ENCODE measurements around the gene DIP2C. TPM values are rescaled to one million over a fixed set of nuclear protein-coding genes. Genes with fewer than 3 reads are reported as not detected.

The DIP2C gene
- total RNA-seq, 2 experiments from 2014 or later = 0.85 to 0.95 TPM

GRCh38 chr10:320771-321170, 368.7 kb downstream of the DIP2C start:
- no peaks in the 10 kb centered on the region for H3K36me3 Mint-ChIP-seq (ENCODE audit: low read depth)
- intact Hi-C loops (cut with micrococcal nuclease) = no loop called here
- CTCF ChIA-PET = no interaction called here
- TF ChIP-seq CTCF (IDR thresholded peaks at IDR 0.05) = no peak
- H3K27ac Mint-ChIP-seq = no peak overlapping the region
- peaks cover 28% of the 10 kb centered on the region for H3K4me1 Mint-ChIP-seq (ENCODE audit: low read depth)
- POLR2A ChIA-PET = no interaction called here
- no peaks in the 10 kb centered on the region for H3K27me3 Mint-ChIP-seq
- no peak overlapping the region for H3K4me3 Mint-ChIP-seq
- no peaks in the 10 kb centered on the region for H3K9me3 Mint-ChIP-seq
- ATAC-seq = no peak
- no peak for DNase-seq

- Mint-ChIP-seq H3K27ac (peak overlapping the region; percentile 75), H3K4me3 (no peak overlapping the region), H3K9me3 (no peaks in the 10 kb centered on the region), H3K4me1 (ENCODE audit: low read depth) (peaks cover 26% of the 10 kb centered on the region), H3K36me3 (ENCODE audit: low read depth) (no peaks in the 10 kb centered on the region), H3K27me3 (no peaks in the 10 kb centered on the region)
- no peak for TF ChIP-seq CTCF (IDR thresholded peaks at IDR 0.05)
- intact Hi-C loops (cut with micrococcal nuclease) = no loop called here
- POLR2A ChIA-PET = interaction anchor here (0.8 kb wide), 1 partner anchor 9 kb away, joined by 3 read pairs; no protein-coding TSS in a partner anchor
- CTCF ChIA-PET = interaction anchor here (1.1 kb wide), 1 partner anchor 11 kb away, joined by 3 read pairs; no protein-coding TSS in a partner anchor
- no peak for DNase-seq
- no peak for ATAC-seq
Measured at GRCh38 chr10:317926-318325, 371.5 kb downstream of the DIP2C start.

- intact Hi-C loops (cut with micrococcal nuclease) = no loop called here
- peak; percentile 79 for DNase-seq
- no peak overlapping the region for H3K4me3 Mint-ChIP-seq
- peak overlapping the region; percentile 75 for H3K27ac Mint-ChIP-seq
- H3K27me3 Mint-ChIP-seq = no peaks in the 10 kb centered on the region
- peaks cover 26% of the 10 kb centered on the region for H3K4me1 Mint-ChIP-seq (ENCODE audit: low read depth)
- no peaks in the 10 kb centered on the region for H3K36me3 Mint-ChIP-seq (ENCODE audit: low read depth)
- peak; percentile 98 for ATAC-seq
- no peak for TF ChIP-seq CTCF (IDR thresholded peaks at IDR 0.05)
- ChIA-PET POLR2A (interaction anchor here (0.9 kb wide), 1 partner anchor 9 kb away, joined by 3 read pairs; no protein-coding TSS in a partner anchor), CTCF (no interaction called here)
- H3K9me3 Mint-ChIP-seq = no peaks in the 10 kb centered on the region
Measured at GRCh38 chr10:317271-317769, 372.1 kb downstream of the DIP2C start.

- Mint-ChIP-seq H3K36me3 (ENCODE audit: low read depth) (no peaks in the 10 kb centered on the region), H3K4me3 (no peak overlapping the region), H3K9me3 (no peaks in the 10 kb centered on the region), H3K27me3 (no peaks in the 10 kb centered on the region), H3K4me1 (ENCODE audit: low read depth) (peaks cover 26% of the 10 kb centered on the region), H3K27ac (no peak overlapping the region)
- DNase-seq (no peak), ATAC-seq (no peak)
- no peak for TF ChIP-seq CTCF (IDR thresholded peaks at IDR 0.05)
- CTCF ChIA-PET = no interaction called here
- intact Hi-C loops (cut with micrococcal nuclease) = no loop called here
- POLR2A ChIA-PET = interaction anchor here (0.9 kb wide), 1 partner anchor 8 kb away, joined by 3 read pairs; no protein-coding TSS in a partner anchor
Measured at GRCh38 chr10:316390-316789, 373.1 kb downstream of the DIP2C start.

- DNase-seq = peak; percentile 18
- CTCF ChIA-PET = no interaction called here
- H3K4me3 Mint-ChIP-seq = no peak overlapping the region
- H3K27ac Mint-ChIP-seq = peak overlapping the region; percentile 59
- H3K9me3 Mint-ChIP-seq = no peaks in the 10 kb centered on the region
- ATAC-seq = no peak
- H3K4me1 Mint-ChIP-seq (ENCODE audit: low read depth) = peaks cover 26% of the 10 kb centered on the region
- H3K36me3 Mint-ChIP-seq (ENCODE audit: low read depth) = no peaks in the 10 kb centered on the region
- no peak for TF ChIP-seq CTCF (IDR thresholded peaks at IDR 0.05)
- POLR2A ChIA-PET = no interaction called here
- H3K27me3 Mint-ChIP-seq = no peaks in the 10 kb centered on the region
- intact Hi-C loops (cut with micrococcal nuclease) = no loop called here
Measured at GRCh38 chr10:314871-315270, 374.6 kb downstream of the DIP2C start.
